ENCODE results near the gene AGRN.

AGRN gene

GRCh38 chr1:1022302-1023009 lies 2.5 kb downstream of the AGRN start:
- no peaks in the 10 kb centered on the region for H4K20me1 ChIP-seq (ENCODE audit: insufficient read depth)
- no peaks in the 10 kb centered on the region for H3K79me2 ChIP-seq (ENCODE audit: insufficient read depth, low read depth)
- no peaks in the 10 kb centered on the region for H3K36me3 ChIP-seq (ENCODE audit: insufficient read depth)
- H3K9ac ChIP-seq, result no peak overlapping the region
- H3K4me3 ChIP-seq (IDR thresholded peaks at IDR 0.05; ENCODE audit: insufficient read depth, low read depth, low read length), result no peak overlapping the region
- H3K27ac ChIP-seq, result no peak overlapping the region
- H3K4me2 ChIP-seq, result no peak overlapping the region
- TF ChIP-seq CTCF (conservative IDR thresholded peaks at IDR 0.05; ENCODE audit: low read depth, low read length), result no peak
- no peak overlapping the region for H2AFZ ChIP-seq (ENCODE audit: low read depth)
- H3K4me1 ChIP-seq (ENCODE audit: low read depth, poor library complexity, severe bottlenecking), result peaks cover 16% of the 10 kb centered on the region
- peaks cover 66% of the 10 kb centered on the region for H3K27me3 ChIP-seq (ENCODE audit: insufficient read depth, low read depth)

GRCh38 chr1:1023700-1024099 lies 3.8 kb downstream of the AGRN start:
- Histone ChIP-seq H3K9ac (no peak overlapping the region), H3K4me1 (ENCODE audit: low read depth, poor library complexity, severe bottlenecking) (peaks cover 16% of the 10 kb centered on the region), H3K79me2 (ENCODE audit: insufficient read depth, low read depth) (no peaks in the 10 kb centered on the region), H2AFZ (ENCODE audit: low read depth) (no peak overlapping the region), H3K4me2 (no peak overlapping the region), H3K27ac (no peak overlapping the region), H4K20me1 (ENCODE audit: insufficient read depth) (no peaks in the 10 kb centered on the region), H3K4me3 (IDR thresholded peaks at IDR 0.05; ENCODE audit: insufficient read depth, low read depth, low read length) (no peak overlapping the region), H3K36me3 (ENCODE audit: insufficient read depth) (no peaks in the 10 kb centered on the region), H3K27me3 (ENCODE audit: insufficient read depth, low read depth) (peaks cover 72% of the 10 kb centered on the region)
- TF ChIP-seq CTCF (conservative IDR thresholded peaks at IDR 0.05; ENCODE audit: low read depth, low read length), result no peak

GRCh38 chr1:1024149-1024770 lies 4.3 kb downstream of the AGRN start:
- Histone ChIP-seq H4K20me1 (ENCODE audit: insufficient read depth) (no peaks in the 10 kb centered on the region), H3K27ac (no peak overlapping the region), H3K9ac (no peak overlapping the region), H3K36me3 (ENCODE audit: insufficient read depth) (no peaks in the 10 kb centered on the region), H3K4me2 (no peak overlapping the region), H2AFZ (ENCODE audit: low read depth) (no peak overlapping the region), H3K79me2 (ENCODE audit: insufficient read depth, low read depth) (no peaks in the 10 kb centered on the region), H3K4me1 (ENCODE audit: low read depth, poor library complexity, severe bottlenecking) (peaks cover 11% of the 10 kb centered on the region), H3K27me3 (ENCODE audit: insufficient read depth, low read depth) (peaks cover 74% of the 10 kb centered on the region), H3K4me3 (IDR thresholded peaks at IDR 0.05; ENCODE audit: insufficient read depth, low read depth, low read length) (no peak overlapping the region)
- TF ChIP-seq CTCF (conservative IDR thresholded peaks at IDR 0.05; ENCODE audit: low read depth, low read length), result no peak

- Histone ChIP-seq H3K36me3 (ENCODE audit: insufficient read depth) (no peaks in the 10 kb centered on the region), H3K4me2 (no peak overlapping the region), H3K4me1 (ENCODE audit: low read depth, poor library complexity, severe bottlenecking) (peaks cover 11% of the 10 kb centered on the region), H4K20me1 (ENCODE audit: insufficient read depth) (no peaks in the 10 kb centered on the region), H3K79me2 (ENCODE audit: insufficient read depth, low read depth) (no peaks in the 10 kb centered on the region), H3K4me3 (IDR thresholded peaks at IDR 0.05; ENCODE audit: insufficient read depth, low read depth, low read length) (no peak overlapping the region), H3K27ac (no peak overlapping the region), H3K27me3 (ENCODE audit: insufficient read depth, low read depth) (peaks cover 74% of the 10 kb centered on the region), H2AFZ (ENCODE audit: low read depth) (no peak overlapping the region), H3K9ac (no peak overlapping the region)
- no peak for TF ChIP-seq CTCF (conservative IDR thresholded peaks at IDR 0.05; ENCODE audit: low read depth, low read length)
Measured at GRCh38 chr1:1024771-1025699, 5.1 kb downstream of the AGRN start.
